HG03439 (cell line): Measurements from ENCODE around the gene LRP1-AS.
"Not testable (repeated sequence)": the region's sequence is repeated elsewhere in the genome, so short reads cannot be mapped to it uniquely, and the experiment has no call there.

ENCODE experiments used
- ATAC-seq: cut with Tn5 transposase; IDR thresholded peaks from one replicate; pipeline ENCODE4 v1.9.1; 2021; ENCODE audit warnings: mild to moderate bottlenecking, moderate library complexity; ENCODE audit not compliant: unreplicated experiment

The LRP1-AS gene

DNA sequence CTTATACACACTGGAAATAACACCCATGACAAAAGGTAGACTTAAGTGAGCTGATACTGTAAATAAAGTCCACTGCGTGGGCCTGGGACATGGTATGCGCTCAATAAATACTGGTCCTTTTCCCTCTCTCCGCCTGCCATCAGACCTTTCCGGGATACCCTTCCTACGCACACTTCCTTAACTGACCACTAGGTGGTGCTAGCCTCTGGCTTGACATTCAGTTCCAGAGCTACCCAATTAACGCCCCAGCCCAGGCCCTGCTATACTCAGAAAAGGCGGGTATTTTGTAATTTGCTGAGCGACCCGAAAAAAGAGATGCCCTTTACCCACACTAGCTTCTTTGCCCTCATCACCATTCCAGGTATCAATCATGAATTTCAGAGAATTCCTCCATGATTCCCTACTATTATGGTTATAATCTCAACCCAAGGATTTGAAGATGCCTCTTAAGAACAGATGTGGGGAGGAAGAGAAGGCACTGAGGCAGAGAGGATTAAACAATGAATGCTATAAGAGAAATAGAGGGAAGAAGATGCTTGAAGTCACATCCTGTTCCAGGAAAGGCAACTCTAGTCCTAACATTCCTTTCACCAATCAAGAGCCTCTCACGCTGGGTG lies 23.1 kb downstream of the LRP1-AS start:
- no peak for ATAC-seq

DNA sequence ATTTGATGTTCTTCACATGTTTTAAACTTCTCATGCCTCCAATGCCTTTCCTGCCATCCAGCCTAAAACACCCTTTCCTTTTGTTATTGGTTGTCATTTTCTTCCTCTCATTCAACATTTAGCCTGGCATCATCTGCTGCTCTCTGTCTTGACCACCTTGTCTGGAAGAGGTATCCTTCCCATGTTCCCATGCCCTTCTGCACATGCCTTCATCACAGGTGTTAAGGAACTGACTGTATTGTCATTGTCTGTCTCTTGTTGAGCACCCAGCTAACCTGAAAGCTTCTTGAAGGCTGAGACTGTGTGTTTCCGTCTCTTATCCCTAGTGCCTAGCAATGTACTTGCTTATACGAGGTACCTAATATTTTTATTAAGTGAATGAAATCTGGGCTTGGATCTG lies 23.6 kb downstream of the LRP1-AS start:
- no peak for ATAC-seq

DNA sequence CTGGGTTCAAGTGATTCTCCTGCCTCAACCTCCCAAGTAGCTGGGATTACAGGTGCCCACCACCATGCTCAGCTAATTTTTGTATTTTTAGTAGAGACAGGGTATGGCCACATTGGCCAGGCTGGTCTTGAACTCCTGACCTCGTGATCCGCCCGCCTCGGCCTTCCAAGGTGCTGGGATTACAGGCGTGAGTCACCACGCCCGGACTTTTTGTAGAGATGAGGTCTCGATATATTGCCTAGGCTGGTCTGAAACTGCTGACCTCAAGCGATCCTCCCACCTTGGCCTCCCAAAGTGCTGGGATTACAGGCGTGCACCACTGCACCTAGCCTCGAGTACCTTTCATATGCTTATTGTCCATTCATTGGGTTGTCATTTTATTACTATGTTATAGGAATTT lies 26.7 kb downstream of the LRP1-AS start:
- not testable (repeated sequence) for ATAC-seq

DNA sequence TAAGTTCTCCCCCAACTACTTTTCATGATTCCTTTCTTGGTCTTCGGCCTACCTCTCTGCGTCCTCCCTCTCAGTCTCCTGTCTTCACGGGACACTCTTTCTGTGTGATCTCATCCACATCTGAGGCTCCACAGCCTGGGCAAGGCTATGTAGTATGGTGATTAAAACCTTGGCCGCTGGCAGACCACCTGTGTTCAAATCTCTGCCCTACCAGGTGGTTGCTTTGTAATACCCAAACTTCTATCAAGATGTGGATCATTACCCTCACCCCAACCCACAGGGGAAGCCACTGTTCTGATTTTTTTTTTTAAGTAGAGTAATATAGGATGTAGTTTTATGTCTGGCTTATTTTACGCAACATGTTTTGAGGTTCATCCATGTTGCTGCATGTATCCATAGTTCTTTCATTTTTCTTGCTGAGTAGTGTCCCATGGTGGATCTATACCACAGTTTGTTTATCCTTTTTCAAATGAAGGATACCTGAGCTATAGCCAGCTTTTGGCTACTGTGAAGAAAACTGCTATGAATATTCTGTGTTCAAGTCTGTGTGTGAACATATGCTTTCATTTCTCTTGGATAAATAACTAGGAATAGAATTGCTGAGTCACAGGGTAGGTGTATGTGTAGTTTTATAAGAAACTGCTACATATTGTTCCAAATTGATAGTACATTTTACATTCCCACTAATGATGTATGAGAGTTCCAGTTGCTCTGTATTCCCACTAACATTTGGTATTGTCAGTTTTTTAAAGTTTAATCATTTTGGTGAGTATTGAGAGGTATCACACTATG lies 27.9 kb downstream of the LRP1-AS start:
- no peak for ATAC-seq

DNA sequence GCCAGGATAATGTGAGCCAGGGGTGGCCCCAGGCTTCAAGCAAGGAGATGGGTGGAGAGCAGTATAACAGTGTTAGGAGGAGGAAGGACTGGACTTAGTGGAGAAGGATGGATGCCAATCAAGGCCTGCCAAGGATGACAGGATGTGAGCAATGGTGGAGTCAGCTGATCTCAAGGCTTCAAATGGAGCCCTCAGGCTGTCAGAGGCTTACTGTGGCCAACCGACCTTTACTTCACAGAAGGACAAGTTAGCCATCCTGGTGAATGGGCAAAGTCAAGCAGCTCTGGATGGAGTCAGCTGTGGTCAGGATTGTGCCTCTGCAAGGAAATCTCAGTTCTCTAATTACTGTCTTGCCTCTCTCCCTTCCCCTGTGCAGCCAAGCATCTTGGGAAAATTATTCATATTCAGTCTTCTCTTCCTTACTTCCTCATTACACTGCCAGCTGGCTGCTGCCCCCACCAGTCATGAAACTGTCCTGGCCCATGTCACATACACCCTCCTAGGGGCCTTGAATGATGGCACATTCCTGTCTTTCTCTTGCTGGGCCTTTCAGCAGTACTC lies 28.6 kb downstream of the LRP1-AS start:
- no peak for ATAC-seq

DNA sequence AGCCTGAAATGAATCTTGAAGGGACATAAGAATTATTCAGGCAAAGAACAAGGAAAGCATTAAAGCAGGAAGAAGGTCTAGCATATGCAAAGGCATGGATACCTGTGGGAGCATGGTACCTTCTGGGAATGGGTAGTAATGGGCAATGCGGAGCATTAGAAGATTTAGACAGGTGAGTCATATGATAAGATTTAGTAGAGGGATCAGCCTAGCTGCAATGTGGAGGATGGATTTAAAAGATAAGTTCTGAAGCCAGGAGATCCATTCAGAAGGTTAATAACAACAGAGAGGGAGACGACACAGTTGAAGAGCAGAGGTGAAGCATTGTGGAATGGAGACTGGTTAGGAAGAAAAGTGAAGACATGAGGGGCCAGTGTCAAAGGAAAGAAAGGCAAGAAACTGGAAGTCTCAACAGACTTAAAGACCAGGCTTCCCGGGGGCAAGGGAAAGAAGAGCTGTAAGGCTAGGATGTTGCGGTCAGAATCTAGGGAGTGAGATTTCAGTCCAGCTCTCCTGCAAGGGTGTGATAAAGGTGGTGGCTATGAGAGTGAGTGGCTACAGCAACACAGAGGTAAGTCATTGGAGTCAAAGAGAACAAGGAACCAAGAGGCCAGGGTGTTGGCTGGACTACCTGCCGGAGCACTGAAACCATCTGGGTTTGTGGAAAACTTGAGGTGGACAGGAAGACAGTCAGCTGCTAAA lies 30.7 kb downstream of the LRP1-AS start:
- ATAC-seq: no peak

DNA sequence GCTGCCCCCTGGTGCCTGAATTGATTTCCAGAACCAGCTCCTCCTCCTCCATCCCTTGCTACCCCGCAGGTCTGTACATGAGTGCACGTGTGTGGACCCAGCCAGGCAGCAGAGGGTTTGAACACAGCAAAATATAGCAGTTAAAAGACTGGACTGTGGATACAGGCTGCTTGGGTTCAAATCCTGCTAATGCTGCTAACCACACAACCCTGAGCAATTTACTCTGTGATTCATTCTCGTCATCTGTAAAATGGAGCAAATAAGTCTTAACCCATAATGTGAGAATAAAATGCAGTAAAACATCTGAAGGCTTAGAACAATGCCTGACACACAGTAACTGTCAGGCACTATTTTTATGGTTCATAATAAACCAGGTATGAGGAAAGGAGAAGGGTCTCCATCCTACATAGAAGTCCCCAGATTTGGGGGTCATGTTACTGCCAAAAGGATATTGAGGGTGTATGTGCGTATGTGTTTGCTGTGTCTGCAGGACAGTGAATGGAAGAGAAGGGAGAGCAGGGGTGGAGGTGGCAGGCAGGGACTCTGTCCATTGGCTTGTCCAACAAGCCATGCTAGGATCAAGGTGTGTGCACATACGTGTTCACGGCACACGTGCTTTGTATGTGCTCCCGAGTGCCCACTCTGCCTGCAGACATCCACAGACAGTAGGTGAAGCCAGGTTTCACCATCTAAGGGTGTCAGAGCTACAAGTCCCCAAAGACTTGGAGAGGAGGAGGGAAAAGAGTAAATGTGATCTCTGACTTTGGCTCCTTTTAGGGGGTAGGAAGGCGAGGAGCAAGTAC lies 34.7 kb downstream of the LRP1-AS start:
- ATAC-seq: peak; percentile 54

DNA sequence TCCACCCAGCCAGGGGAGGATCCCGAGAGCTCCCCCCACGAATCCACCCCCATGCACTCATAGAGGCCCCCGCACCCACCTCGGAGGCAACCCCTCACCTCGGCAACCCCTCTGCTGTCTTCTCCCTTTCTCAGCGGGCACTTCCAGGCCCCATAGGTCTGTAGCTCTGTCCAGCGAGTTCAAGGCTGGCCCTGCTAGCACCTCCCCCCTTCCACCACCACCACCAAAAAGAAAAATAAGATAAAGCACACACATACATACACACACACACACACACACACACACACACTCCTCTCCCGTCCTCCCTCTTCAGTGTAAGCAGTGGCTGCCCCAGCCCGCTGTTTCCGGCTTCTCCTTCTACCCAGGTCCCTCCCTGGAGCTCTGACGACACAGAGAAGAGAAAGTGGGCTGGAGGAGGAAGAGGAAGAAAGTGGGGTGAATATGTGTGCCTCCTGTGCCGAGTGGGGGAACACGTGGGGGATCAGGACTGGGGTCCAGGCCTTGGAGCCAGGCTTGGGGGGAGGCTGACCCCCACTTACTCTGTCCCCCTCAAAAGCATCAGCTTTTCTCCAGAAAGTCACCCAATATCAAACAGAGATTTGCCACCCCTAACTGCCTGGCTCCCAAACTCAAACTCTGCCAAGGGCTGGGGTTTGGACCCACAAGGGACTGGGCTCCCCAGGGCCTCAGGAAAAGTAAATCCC lies 36.2 kb downstream of the LRP1-AS start, which contains the start of gene STAT6:
Gene STAT6 (minus strand): TSS at position 332 of the 704 bp plus-strand sequence. CDS start 3,084 bp downstream, outside the sequence.
- peak; percentile 52 for ATAC-seq

DNA sequence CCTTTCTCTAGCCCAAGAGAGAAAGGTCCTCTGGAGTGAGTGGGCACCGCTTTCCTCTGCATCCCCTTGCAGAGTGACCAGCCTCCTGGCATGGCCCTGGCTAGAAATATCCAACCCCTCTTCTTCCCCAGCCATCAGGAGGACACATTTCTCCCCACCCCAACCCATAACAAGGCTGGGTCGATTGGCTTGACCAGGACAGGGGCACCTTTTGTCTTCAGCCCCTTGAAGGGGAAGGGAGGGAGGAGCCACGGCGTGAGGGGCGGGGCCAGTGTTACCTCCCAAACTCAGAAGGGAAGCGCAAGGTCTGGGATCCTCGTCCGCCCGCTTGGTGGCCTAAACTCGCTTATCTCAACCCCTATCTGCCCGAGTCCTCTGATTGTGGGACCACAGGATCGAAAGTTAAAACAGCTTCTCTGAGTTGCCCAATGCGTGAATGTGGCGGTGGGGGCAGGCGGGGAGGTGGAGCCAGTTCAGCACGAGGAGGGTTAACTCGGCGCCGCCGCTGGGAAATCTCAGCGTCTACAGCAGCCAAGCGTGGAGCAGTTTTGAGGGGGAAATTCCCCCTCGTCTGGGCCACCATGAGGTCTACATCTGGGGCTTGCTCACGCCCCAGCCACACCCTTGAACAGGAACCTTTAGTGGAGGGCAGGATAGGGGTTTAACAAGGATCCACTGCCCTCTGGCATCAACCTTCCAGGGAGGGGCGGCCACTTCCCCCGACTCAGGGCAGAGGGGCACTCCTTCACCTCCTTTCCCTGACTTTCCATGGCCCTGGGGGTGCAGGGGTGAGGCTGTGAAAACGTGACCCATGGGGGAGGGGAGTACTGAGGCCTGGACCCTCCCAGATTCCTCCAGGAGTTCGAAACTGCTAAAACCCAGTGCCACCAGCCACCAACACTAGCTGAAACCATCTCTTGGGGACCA lies 37.1 kb downstream of the LRP1-AS start:
- peak; percentile 41 for ATAC-seq

DNA sequence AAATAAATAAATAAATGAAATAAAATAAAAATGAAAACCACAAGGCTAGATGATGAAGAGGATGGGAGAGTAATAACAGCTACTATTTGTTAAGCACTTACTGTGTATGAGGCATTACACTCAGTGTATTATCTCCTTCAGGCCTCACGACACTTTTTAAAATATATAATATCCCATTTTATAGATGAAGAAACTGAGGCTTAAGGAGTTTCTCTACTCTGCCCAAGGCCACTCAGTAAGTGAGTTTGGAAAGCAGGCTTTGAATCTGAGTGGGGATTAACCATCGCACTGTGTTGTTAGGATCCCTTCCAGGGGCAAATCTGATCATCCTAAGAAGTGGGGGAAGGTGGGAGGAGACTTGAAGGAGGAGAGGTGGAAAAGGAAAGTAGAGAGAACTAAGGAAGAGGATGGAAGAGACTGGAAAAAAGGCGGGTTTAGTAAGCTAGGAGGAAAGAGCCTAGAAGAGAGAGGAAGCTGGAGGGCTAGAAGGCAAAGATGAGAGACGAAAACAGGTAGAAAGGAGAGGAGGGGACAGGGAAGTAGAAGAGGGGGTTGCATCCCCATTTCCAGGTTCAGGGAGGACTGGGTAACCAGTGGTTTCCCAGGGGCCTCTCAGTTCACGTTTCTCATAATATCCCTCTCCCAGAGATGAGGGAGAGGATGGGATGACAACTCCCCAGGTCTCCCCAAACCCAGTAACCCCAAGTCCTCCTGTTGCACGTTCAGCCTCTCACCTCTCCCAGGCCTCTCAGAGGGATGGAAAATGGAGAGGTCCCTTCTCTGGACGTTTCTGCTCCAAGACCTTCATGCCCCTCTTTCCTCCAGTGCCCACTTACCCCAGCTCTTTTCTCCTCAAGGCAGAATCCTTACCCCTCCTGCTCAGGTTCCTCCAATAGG lies 38.0 kb downstream of the LRP1-AS start:
- ATAC-seq: no peak

DNA sequence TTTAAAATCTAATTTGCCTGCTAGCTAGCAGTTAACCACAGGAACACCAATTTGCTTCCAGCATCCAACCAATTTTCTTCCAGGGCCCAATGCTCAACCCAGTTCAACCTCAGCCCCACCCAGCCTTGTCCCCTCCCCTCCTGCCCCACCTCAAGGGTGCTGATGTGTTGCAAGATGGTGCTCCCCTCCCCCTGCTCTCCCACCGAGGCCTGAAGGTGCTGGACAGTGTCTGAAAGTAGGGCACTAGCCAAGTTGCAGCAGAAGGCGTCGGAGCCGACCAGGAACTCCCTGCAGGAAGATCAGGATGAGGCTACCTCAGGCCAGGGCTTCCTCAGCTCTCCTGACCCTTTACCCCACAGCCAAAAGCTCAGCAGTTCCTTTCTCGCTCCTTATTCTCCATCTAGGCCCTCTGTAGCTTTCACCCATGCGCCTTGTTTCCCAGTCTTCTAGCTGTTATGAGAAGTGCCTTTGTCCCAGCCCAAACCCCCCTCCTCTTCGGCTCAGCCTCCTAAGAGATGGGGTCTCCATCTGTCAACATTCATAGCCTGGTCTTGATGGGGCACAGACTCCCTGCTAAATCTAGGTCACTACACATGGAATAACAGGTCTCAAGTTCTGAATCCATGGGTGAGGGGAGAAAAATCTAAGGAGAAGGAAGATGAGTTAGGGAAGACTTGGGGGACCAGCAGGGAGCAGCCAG lies 39.8 kb downstream of the LRP1-AS start:
- ATAC-seq: no peak

DNA sequence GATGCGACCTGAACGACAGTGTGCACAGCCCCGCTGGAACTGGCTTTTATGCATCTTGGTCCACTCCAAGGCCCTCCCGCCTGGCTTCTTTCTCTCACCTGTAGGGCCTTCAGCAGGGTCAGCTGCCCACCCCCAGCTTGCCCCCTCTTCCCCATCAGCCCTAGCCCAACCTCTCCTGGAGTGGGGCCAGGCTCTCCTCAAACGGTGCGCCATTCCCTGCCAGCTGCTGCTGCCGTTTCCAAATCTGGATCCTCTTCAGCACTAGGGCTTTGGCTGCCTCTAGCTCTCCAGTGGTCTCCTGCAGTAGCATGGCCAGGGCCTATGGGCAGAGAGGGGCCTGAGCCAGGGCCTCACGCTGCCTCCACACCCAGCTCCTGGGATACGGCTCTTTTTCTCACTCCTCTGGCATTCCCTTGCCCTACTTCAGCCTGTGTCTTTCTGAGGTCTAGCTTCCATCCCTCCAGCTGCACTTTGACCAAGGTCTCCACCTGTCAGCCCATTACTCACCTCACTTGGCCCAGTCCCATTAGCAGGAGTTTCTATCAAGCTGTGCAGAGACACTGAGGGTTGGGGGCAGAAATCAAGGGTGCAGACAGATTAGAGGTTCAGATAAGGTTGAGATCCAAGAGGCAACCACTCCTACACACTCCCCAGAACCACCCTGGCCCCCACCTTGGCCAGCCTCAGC lies 41.3 kb downstream of the LRP1-AS start:
- no peak for ATAC-seq

DNA sequence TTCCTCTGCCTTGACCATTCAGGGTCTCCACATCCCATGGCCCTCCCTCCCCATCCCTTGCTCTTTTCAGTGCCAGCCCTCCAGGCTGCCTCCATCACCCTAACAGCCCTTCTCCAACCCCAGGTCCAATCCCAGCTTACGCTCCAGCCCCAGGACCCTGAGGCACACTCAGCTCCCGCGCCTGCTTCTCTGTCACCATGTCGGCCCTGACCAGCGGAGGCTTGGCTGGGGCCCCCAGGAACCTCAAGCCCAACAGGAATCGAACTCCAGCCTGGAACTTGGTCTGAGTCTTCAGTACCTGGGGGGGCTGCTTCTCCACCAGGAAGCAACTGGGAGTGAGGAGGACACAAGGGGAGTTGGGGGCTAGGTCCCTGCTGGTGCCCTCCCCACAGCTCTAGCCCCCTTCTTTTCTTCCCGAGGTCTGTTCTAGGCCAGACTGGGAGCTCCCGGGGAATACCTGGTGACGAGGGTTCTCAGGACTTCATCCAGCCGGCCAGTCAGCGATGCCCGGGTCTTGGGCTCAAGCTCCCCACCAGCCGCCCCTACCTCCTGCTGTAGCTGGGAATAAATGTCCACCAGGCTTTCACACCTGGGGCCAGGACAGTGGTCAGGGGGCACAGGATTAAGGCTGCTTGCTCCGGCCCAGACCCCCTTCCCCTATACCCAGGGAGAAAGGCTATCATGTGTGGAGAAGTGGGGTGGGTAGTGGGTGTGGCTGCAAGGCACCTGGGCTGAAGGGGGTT lies 42.2 kb downstream of the LRP1-AS start:
- no peak for ATAC-seq

DNA sequence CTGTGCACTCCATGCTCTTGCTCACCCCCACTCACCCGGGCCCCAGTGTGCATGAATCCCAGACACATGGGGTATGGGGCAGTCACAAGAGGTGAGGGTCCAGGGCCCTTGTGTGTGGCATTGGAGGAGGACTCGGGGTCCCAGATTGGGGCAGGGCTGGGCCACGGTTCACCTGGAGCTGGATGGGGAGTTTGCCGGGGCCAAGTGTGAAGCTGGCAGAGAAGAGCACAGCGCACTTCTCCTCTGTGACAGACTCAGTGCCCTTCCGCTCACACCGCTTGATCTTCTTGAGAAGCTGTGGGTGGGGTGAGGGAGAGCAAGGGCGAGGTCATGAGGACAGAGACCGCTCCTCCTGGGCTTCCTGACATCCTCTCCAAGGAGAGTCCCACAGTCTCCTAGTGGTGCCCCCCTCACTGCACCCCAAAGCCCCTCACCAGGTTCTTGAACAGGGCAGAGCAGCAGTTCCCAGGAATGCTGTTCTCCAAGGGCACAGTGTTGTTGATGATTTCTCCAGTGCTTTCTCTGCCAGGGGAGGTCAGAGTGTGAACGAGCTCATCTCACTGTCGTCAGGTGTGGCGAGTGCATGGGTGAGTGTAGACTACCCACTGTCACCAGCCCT lies 43.0 kb downstream of the LRP1-AS start:
- ATAC-seq: no peak

DNA sequence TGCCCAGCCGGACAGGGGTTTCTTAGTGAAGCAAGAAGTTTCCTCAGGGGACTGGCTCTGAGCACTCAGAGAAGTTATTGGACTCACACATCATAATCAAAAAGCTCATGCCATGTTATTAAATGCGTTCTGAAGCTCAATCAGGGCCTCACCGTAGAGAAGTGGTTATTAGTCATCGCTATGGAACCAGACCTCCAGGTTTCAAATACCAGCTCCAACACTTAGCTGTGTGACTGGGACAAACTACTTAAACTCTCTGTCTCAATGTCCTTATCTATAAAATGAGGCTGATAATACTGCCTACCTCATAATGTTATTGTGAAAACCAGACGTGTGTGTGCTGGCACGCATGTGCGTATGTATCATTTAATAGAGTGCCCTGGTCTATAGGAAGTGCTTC lies 43.6 kb downstream of the LRP1-AS start:
- no peak for ATAC-seq
